Breast epithelium (tissue), 4 donors: Measurements from ENCODE around the gene LRFN4. TPM values are rescaled to one million over a fixed set of nuclear protein-coding genes. Genes with fewer than 3 reads are reported as not detected.

Experiments
- DNase-seq, 2 donors: peaks; one replicate each; pipeline ENCODE4 v3.0.0-alpha.2; 2019; ENCODE audit warnings: low spot score in 2 of 2
- H3K27ac ChIP-seq, 2 donors: fragments of 200-600 bp; sonication (generic) in 1 of 2; one replicate each; pipeline ENCODE4 v1.5.1; 2016 to 2019; ENCODE audit warnings: mild to moderate bottlenecking in 1 of 2
- H3K27me3 ChIP-seq, 2 donors: fragments of 200-600 bp; sonication (generic) in 1 of 2; one replicate each; pipeline versions ENCODE4 v1.5.1 to v1.6.0; 2017 to 2019; ENCODE audit warnings: control low read depth in 1 of 2, mild to moderate bottlenecking in 1 of 2
- H3K36me3 ChIP-seq: fragments of 200-600 bp; one replicate; pipeline ENCODE4 v1.5.1; 2019
- H3K4me1 ChIP-seq, 2 donors: fragments of 200-600 bp; sonication (generic); one replicate each; pipeline ENCODE4 v1.5.1; 2016 to 2019; ENCODE audit warnings: control low read depth in 1 of 2
- H3K4me3 ChIP-seq, 3 donors: fragments of 200-600 bp; sonication (generic); 1 replicate in 2 of 3; 2 replicates in 1 of 3; pipeline ENCODE4 v1.5.1; 2016 to 2019; ENCODE audit warnings: mild to moderate bottlenecking in 3 of 3, moderate library complexity in 2 of 3
- H3K9me3 ChIP-seq, 2 donors: fragments of 200-600 bp; sonication (generic) in 1 of 2; one replicate each; pipeline ENCODE4 v1.5.1; 2016 to 2019; ENCODE audit warnings: control low read depth in 1 of 2
- CTCF ChIP-seq, 3 donors: fragments of 450-650 bp; IDR thresholded peaks; one replicate each; pipeline ENCODE4 v1.5.1; 2016 to 2017; ENCODE audit warnings: antibody characterized with exemption in 3 of 3, mild to moderate bottlenecking in 3 of 3, moderate library complexity in 3 of 3
- POLR2A ChIP-seq: fragments of 450-650 bp; IDR thresholded peaks from one replicate; pipeline ENCODE4 v1.6.1; 2016; ENCODE audit warnings: antibody characterized with exemption, mild to moderate bottlenecking, moderate library complexity
- POLR2AphosphoS5 ChIP-seq, 3 donors: sonication (generic); formaldehyde crosslinking; IDR thresholded peaks; one replicate each; pipeline ENCODE4 v1.6.1; 2017; ENCODE audit warnings: antibody characterized with exemption in 3 of 3
- intact Hi-C: fragments of 100-400 bp; cut with DNase I; formaldehyde crosslinking; loops from one replicate; pipeline ENCODE4 v1.15.1; 2023; ENCODE audit warnings: low total_unique reads
- total RNA-seq, 3 donors: library from RNA; depleted of rRNA; stranded (reverse); fragments of >200 nt; gene quantifications; one replicate each; pipeline ENCODE4 v1.1.0, GENCODE V29; 2016

Gene LRFN4
- total RNA-seq, 3 donors from 2014 or later: 5.2 to 14.4 (median 11.7) TPM

GRCh38 chr11:66834943-66835342, 21.9 kb upstream of the LRFN4 start:
- no peak overlapping the region for H3K4me3 ChIP-seq
- no peak overlapping the region for H3K27ac ChIP-seq
- H3K4me1 ChIP-seq: no peaks in the 10 kb centered on the region
- intact Hi-C loops: no loop called here
- no peak for DNase-seq
- no peak for TF ChIP-seq POLR2A
- no peak for TF ChIP-seq CTCF (IDR thresholded peaks at IDR 0.05)
- no peak for TF ChIP-seq POLR2AphosphoS5 (IDR thresholded peaks at IDR 0.05)
- no peaks in the 10 kb centered on the region for H3K27me3 ChIP-seq
- no peaks in the 10 kb centered on the region for H3K9me3 ChIP-seq
- H3K36me3 ChIP-seq: no peaks in the 10 kb centered on the region

DNA sequence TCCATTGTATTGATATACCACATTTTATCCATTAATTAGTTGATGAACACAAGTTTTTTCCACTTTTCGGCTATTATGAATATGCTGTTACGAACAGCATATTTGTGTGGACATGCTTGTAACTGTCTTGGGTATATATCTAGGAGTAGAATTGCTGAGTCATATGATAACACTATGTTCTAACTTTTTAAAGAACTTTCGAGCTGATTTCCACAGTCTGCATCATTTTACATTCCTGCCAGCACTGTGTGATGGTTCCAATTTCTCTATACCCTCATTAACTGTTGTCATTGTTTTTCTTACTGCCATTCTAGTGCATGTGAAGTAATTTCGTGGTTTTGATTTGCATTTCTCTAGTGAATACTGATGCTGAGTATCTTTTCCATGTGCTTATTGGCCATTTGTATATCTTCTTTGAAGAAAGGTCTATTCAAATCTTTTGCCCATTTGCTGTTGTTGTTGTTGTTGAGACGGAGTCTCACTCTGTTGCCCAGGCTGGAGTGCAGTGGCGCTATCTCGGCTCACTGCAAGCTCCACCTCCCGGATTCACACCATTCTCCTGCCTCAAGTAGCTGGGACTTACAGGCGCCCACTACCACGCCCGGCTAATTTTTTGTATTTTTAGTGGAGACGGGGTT, 21.0 kb upstream of the LRFN4 start:
- Histone ChIP-seq H3K9me3 (no peaks in the 10 kb centered on the region), H3K27me3 (no peaks in the 10 kb centered on the region), H3K36me3 (no peaks in the 10 kb centered on the region), H3K4me1 (no peaks in the 10 kb centered on the region), H3K27ac (no peak overlapping the region), H3K4me3 (no peak overlapping the region)
- intact Hi-C loops: no loop called here
- no peak for TF ChIP-seq POLR2A
- TF ChIP-seq CTCF (IDR thresholded peaks at IDR 0.05): no peak
- no peak for TF ChIP-seq POLR2AphosphoS5 (IDR thresholded peaks at IDR 0.05)
- DNase-seq: no peak

DNA sequence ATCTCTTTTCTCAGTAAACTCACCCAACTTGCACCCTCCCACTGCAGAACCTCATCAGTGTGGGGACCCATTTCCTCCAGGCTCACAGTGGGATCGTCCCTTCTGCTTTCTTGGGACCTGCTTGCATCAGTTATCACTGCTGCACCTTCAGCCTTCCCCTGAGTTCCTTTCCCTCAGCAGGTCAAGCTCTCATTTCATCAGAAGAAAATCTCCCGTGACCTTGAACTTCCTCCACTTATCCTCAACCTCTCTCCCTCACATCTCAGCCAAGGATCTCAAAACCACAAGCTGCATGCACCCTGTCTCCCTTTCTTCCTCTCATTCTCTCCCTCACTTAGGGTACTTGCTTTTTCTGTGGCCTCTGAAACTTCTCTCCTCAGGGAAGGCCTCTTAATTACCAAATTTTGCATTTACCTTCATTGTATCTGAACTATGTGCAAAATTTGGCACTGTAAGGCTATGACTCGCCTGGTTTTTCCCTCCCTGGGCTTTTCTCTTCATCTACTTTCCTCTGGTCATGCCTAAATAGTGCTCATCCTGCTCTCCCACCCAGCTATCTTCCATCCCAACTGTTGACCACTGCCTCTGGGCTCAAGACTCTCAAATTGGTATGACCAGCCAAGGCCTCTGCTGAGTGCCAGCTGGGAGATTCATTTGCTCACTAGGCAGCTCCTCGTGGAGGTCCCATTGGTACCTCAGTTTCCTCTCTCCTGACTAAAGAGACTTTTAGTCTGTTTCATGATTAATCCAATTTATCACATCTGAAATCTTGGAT, 16.4 kb upstream of the LRFN4 start:
- peaks cover 0 to 23% of the 10 kb centered on the region in 2 donors for H3K4me1 ChIP-seq
- no peaks in the 10 kb centered on the region for H3K27me3 ChIP-seq
- H3K4me3 ChIP-seq: no peak overlapping the region
- DNase-seq: no peak
- H3K9me3 ChIP-seq: no peaks in the 10 kb centered on the region
- no peak overlapping the region for H3K27ac ChIP-seq
- no peaks in the 10 kb centered on the region for H3K36me3 ChIP-seq
- intact Hi-C loops: no loop called here
- TF ChIP-seq CTCF (IDR thresholded peaks at IDR 0.05): no peak
- no peak for TF ChIP-seq POLR2AphosphoS5 (IDR thresholded peaks at IDR 0.05)

DNA sequence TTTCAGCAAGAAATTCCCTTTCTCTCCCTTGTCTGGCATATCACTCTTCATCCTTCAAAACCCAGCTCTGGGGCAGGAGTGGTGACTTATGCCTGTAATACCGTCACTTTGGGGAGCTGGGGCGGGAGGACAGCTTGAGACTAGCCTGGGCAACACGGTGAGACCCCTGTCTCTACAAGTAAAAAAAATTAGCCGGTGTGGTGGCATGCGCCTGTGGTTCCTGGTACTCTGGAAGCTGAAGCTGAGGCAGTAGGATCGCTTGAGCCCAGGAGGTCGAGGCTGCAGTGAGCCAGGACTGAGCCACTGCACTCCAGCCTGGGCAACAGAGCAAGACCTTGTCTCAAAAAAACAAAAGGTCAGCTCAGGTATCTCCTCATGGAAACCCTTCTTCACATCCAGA, 15.0 kb upstream of the LRFN4 start:
- H3K27ac ChIP-seq: no peak overlapping the region
- H3K4me1 ChIP-seq: peaks cover 0 to 23% of the 10 kb centered on the region in 2 donors
- DNase-seq: peak in 1 of 2 donors; percentile 15

DNA sequence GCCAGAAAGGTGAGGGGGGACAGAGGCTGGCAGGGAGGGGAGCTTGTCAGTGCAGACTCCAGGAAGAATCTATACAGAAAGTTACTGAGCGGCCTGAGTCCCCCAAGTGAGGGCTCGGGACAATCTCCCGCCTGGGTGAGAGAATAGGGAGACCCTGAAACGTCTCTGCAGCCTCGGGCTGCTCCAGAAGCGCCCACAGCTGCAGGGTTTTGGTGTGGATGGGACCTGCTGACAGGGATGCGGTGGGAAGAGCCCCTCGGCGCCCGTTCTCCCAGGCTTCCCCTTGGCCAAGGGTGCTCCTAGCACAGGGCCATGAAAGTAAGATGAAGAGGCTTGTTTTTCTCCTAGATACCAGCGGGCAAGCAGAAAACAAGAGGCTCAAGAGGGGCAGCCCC, 14.4 kb upstream of the LRFN4 start:
- Histone ChIP-seq H3K36me3 (no peaks in the 10 kb centered on the region), H3K4me3 (peak overlapping the region; percentile 95 to 100 (median 95)), H3K27me3 (no peaks in the 10 kb centered on the region), H3K27ac (peak overlapping the region; percentile 98 to 99), H3K9me3 (no peaks in the 10 kb centered on the region), H3K4me1 (peaks cover 0 to 23% of the 10 kb centered on the region in 2 donors)
- no peak for TF ChIP-seq POLR2A
- no peak for TF ChIP-seq CTCF (IDR thresholded peaks at IDR 0.05)
- no peak for TF ChIP-seq POLR2AphosphoS5 (IDR thresholded peaks at IDR 0.05)
- intact Hi-C loops: no loop called here
- peak in 1 of 2 donors; percentile 17 for DNase-seq

More for the DNA sequence above, 15.0 kb upstream of the LRFN4 start:
- H3K4me3 ChIP-seq: peak overlapping the region; percentile 95 to 100 (median 95)
- H3K36me3 ChIP-seq: no peaks in the 10 kb centered on the region
- intact Hi-C loops: no loop called here
- no peaks in the 10 kb centered on the region for H3K27me3 ChIP-seq
- no peaks in the 10 kb centered on the region for H3K9me3 ChIP-seq
- no peak for TF ChIP-seq POLR2A
